Activated CD4-positive, alpha-beta memory T cell treated with anti-CD3 and anti-CD28 coated beads for 36 hours (primary cell): ENCODE measurements around the gene UBE2R2. TPM values are rescaled to one million over a fixed set of nuclear protein-coding genes. Genes with fewer than 3 reads are reported as not detected.

Experiments
- CTCF ChIA-PET: fragments of 350-600 bp; sonication (Branson Sonifier 250); formaldehyde crosslinking; loops from one replicate; lab custom pipeline; 2021; ENCODE audit warnings: antibody characterized with exemption, inconsistent platforms; lab: Charles Lee
- POLR2A ChIA-PET: fragments of 350-600 bp; sonication (Branson Sonifier 250); formaldehyde crosslinking; loops from one replicate; lab custom pipeline; 2021; ENCODE audit warnings: antibody characterized with exemption; lab: Charles Lee
- DNase-seq: peaks from one replicate; pipeline ENCODE4 v3.0.0-alpha.2; 2020
- H3K27ac Mint-ChIP-seq: one replicate; pipeline ENCODE4 v1.8.0; 2021; ENCODE audit warnings: mixed read lengths
- H3K27me3 Mint-ChIP-seq: one replicate; pipeline ENCODE4 v1.8.0; 2021; ENCODE audit warnings: mixed read lengths
- H3K36me3 Mint-ChIP-seq: one replicate; pipeline ENCODE4 v1.8.0; 2021; ENCODE audit warnings: mixed read lengths
- H3K4me1 Mint-ChIP-seq: one replicate; pipeline ENCODE4 v1.8.0; 2021; ENCODE audit warnings: low read depth, mixed read lengths
- H3K4me3 Mint-ChIP-seq: one replicate; pipeline ENCODE4 v1.8.0; 2021; ENCODE audit warnings: mild to moderate bottlenecking, mixed read lengths
- H3K9me3 Mint-ChIP-seq: one replicate; pipeline ENCODE4 v1.8.0; 2021; ENCODE audit warnings: mixed read lengths
- intact Hi-C: fragments of 100-400 bp; cut with micrococcal nuclease; formaldehyde crosslinking; loops from one replicate; pipeline ENCODE4 v1.15.1; 2023
- total RNA-seq, 2 experiments: library from RNA; stranded (reverse); gene quantifications; one replicate each; pipeline ENCODE4 v1.2.3, GENCODE V29; 2021

UBE2R2 gene
- total RNA-seq, 2 experiments from 2014 or later: 42.3 to 43.9 TPM

DNA sequence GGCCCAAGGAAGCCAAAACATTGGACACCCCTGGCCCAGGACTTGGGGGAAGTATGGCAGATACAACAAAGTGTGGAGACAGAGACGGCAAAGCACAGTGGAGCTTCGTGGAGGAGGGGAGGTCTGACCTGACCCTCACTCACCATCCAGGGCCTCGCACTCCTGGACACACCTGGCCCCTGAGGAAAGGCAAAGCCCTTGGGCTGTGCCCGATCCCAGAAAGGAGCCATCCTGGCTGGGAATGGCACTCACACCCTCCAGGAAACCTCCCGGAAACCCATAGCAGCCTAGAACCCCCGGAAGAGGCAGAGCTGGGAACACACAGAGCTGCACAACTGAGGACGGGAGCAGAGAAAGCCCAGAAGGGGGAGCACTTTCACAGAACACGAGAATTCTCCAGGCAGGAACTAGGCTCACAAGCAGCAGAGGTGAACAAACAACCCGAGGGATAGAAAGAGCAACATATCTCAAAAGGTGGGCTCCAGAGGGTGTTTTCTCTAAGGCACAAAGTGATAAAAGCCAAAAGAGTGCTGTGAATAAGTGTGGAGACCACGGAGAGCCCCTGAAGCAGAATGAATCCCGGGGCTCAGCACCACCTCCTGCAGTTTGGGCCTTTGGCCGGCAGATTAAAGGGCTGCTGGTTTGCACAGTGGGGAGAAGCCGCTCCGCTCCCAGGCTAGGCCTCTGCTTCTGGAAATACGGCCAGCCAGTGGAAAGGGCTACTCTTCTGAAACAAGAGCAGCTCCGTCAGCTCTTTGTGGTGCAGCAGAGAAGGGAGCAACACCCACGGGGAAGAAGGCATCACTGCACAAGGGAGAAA is 108.2 kb downstream of the UBE2R2 start:
- H3K4me3 Mint-ChIP-seq: no peak overlapping the region
- H3K9me3 Mint-ChIP-seq: no peaks in the 10 kb centered on the region
- H3K27me3 Mint-ChIP-seq: no peaks in the 10 kb centered on the region
- POLR2A ChIA-PET: interaction anchor here (0.6 to 1.4 kb wide), 3 partner anchors 14 to 123 kb away, joined by 3 to 4 read pairs (median 3); partner anchors contain the start of gene UBAP2
- peaks cover 32% of the 10 kb centered on the region for H3K36me3 Mint-ChIP-seq
- no peak overlapping the region for H3K27ac Mint-ChIP-seq
- H3K4me1 Mint-ChIP-seq: no peaks in the 10 kb centered on the region
- peak; percentile 35 for DNase-seq
- intact Hi-C loops: loop anchor here (5.0 kb wide), 1 partner anchor 113 kb away; no protein-coding TSS in a partner anchor
- CTCF ChIA-PET: interaction anchor here (0.9 to 3.5 kb wide), 6 partner anchors 11 to 148 kb away, joined by 3 to 19 read pairs (median 5); no protein-coding TSS in a partner anchor

DNA sequence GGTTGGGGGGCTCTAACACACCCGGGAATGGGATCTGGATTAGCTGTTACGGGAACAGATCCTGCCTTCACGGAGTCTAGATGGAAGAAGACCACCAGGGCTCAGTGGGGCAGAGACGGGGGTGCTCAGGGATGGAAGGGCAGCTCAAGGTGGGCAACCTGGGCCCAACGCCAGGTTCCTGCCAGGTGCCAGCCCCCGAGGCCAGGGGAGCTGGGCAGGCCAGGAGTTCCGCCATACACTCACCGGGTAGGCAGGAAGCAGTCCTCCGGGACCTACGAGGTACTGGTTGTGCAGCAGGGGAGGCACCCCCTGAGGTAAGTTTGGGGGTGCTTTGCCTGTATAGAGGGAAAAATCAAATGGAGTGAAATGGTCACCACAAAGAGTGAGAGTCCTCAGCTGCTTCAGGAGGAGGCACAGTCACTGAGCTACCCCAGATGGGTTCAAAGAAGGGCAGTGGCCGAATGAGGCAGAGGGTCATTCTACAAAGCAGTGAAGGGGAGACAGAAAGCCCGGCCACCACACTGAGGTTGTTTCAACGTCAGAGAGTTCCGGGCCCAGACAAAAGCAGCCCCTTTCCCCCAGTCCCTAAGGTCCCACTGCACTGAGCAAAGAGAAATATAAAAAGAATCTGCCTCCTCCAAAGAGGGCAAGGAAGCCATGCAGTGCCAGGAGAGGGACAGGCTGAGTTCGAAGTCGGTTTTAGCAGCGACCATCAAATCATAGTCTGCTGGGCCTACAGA is 110.0 kb downstream of the UBE2R2 start:
- no peaks in the 10 kb centered on the region for H3K27me3 Mint-ChIP-seq
- ChIA-PET POLR2A (no interaction called here), CTCF (interaction anchor here (0.8 to 3.5 kb wide), 3 partner anchors 113 to 303 kb away, joined by 3 to 19 read pairs (median 15); no protein-coding TSS in a partner anchor)
- H3K4me1 Mint-ChIP-seq: no peaks in the 10 kb centered on the region
- peaks cover 39% of the 10 kb centered on the region for H3K36me3 Mint-ChIP-seq
- no peak overlapping the region for H3K4me3 Mint-ChIP-seq
- intact Hi-C loops: no loop called here
- no peaks in the 10 kb centered on the region for H3K9me3 Mint-ChIP-seq
- H3K27ac Mint-ChIP-seq: no peak overlapping the region
- DNase-seq: no peak

DNA sequence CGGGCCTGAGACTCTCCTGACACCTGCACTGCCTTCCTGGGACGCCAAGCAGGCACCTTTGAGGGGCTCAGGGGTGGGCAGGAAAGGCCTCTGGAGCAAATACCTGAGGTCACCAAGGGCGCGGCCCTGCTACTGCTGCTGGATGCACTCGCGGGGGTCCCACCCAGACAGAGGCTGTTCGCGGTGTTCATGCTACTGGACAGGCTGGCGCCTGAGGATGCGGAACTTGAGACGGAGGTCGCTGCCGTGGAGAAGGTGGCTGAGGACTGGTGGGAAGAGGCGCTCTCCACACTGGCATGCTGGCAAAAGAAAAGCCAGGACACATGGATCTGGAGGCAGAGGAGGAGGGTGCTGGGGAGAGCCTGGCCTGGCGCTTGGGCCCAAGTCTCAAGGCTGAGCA is 110.7 kb downstream of the UBE2R2 start:
- ChIA-PET CTCF (no interaction called here), POLR2A (no interaction called here)
- H3K4me3 Mint-ChIP-seq: no peak overlapping the region
- intact Hi-C loops: no loop called here
- no peak for DNase-seq
- no peak overlapping the region for H3K27ac Mint-ChIP-seq
- H3K4me1 Mint-ChIP-seq: no peaks in the 10 kb centered on the region
- no peaks in the 10 kb centered on the region for H3K27me3 Mint-ChIP-seq
- H3K9me3 Mint-ChIP-seq: no peaks in the 10 kb centered on the region
- H3K36me3 Mint-ChIP-seq: peaks cover 44% of the 10 kb centered on the region

DNA sequence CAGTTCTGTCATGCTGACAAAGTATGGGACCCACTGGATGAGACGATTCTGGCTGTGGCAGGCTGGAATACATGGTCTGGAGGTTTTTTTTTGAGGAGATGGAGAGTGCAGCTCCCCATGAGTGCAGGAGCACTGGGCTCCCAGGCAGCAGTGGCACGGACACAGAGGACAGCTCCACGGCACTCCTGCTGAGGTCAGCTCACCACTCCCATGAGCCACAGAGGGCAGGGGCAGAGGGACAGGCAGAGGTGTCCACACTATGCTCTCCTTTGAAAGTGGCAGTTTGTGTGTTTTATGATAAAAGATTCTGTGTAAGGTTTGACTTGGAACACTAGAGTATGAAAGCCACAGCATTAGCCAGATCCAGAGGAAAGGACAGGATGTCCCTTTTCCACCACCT is 114.4 kb downstream of the UBE2R2 start:
- Mint-ChIP-seq H3K4me1 (no peaks in the 10 kb centered on the region), H3K27me3 (no peaks in the 10 kb centered on the region), H3K9me3 (no peaks in the 10 kb centered on the region), H3K36me3 (peaks cover 48% of the 10 kb centered on the region), H3K27ac (no peak overlapping the region), H3K4me3 (no peak overlapping the region)
- ChIA-PET CTCF (interaction anchor here (0.6 kb wide), 1 partner anchor 41 kb away, joined by 3 read pairs; no protein-coding TSS in a partner anchor), POLR2A (no interaction called here)
- intact Hi-C loops: no loop called here
- DNase-seq: no peak

DNA sequence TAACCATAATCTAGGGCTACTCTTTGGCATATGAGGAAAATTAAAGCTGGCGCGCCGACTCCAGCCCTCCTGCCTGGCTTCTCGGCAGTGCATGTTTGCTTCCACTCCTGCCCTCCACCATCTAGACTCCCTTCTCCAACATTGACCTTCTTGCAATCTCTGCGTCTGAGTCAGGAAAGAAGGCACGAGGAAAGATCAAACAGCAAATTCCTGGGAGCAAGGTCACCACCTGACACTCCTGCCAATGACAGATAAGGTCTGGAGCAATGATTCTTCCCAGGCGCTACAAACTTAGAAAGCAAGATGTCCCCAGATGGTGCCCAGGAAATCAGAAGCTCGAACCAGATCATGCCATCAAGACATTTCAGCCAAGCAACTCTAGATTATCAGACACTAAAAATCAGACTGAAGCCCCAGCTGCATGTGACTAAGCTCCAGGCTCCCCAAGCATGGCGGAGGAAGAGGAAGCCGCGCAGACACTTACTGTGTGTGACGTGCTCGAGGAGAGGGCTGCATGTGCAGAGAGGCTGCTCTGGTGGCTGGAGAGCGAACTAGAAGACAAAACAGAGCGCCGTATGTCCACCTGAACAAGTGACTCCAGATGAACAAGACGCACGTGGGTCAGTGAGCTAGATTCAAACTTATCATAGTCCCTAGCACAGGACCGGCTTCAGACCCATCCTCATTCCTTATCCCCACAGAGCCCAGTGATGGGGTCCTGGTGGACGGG is 115.3 kb downstream of the UBE2R2 start:
- no peak for DNase-seq
- CTCF ChIA-PET: no interaction called here
- intact Hi-C loops: no loop called here
- no peak overlapping the region for H3K27ac Mint-ChIP-seq
- no peaks in the 10 kb centered on the region for H3K27me3 Mint-ChIP-seq
- peaks cover 47% of the 10 kb centered on the region for H3K36me3 Mint-ChIP-seq
- H3K4me1 Mint-ChIP-seq: no peaks in the 10 kb centered on the region
- no peaks in the 10 kb centered on the region for H3K9me3 Mint-ChIP-seq
- POLR2A ChIA-PET: interaction anchor here (0.7 kb wide), 1 partner anchor 23 kb away, joined by 3 read pairs; no protein-coding TSS in a partner anchor
- no peak overlapping the region for H3K4me3 Mint-ChIP-seq

DNA sequence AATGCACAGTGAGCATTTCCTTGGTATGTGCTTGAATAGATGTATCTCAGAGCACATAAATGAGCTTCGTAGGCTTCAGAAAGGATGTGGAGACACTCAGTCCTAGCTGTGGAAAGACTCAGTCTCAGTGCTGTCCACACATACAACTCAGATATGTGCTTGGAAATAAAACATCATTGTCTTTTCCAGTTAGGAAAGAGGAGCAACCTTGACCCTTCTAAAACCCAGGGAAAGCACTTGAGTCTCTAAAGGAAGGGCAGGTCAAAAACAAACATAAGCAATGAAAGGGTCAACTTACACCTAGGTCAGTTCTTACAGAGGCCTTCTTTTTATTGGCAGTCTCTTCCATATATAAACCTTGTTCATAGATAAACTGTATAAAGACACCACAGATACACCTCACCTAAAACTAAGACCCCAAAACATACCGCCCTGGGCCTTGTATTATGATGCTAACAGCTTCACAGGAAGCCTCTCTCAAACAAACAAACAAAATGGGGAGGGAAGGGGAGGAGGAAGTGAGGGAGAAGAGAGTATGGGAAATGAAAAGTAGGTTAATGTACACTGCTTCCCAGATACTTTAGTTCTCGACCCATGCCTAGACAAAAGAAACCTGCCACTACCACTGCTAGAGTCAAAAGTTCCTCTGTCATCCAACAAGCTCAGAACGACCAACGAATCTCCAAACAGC is 117.4 kb downstream of the UBE2R2 start:
- Mint-ChIP-seq H3K4me3 (no peak overlapping the region), H3K27ac (no peak overlapping the region), H3K9me3 (no peaks in the 10 kb centered on the region), H3K4me1 (no peaks in the 10 kb centered on the region), H3K36me3 (peaks cover 43% of the 10 kb centered on the region), H3K27me3 (no peaks in the 10 kb centered on the region)
- intact Hi-C loops: no loop called here
- ChIA-PET CTCF (no interaction called here), POLR2A (no interaction called here)
- no peak for DNase-seq

DNA sequence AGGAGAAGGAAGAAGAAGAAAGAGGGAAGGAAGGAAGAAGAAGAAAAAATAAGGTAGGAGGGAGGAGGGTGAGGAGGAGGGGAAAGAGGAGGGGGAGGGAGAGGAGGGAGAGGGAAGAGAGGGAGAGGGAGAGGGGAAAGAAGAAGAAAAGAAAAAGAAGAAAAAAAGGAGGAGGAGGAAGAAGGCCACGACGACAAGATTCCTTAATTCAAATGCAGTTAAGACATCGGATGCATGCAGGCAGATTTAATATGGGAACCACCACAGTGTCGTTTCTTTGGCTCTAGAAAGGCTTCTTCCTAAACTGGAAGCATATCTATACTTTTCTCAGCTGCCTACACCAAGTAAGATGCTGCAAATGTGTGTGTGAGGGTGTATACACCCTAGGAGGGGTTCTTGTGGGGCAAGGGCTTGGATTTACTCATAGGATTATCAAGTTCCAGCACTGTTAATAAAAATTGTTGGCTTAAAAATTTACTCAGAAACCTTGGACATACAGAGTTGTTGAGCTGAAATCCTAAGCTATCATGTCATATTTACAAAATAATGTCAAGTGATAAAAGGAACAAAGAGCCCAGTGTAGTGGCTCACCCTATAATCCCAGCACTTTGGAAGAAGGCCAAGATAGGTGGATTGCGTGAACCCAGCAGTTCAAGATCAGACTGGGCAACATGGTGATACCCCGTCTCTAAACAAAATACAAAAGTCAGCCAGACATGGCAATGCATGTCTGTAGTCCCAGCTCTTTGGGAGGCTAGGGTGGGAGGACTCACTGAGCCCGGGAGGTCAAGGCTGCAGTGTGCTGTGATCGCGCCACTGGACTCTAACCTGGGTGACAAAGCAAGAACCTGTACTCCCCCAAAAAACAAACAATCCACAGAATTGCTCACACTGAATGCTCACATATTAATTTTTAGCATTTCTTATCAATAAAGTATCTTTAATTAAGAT is 123.2 kb downstream of the UBE2R2 start:
- H3K27ac Mint-ChIP-seq: no peak overlapping the region
- H3K36me3 Mint-ChIP-seq: peaks cover 31% of the 10 kb centered on the region

DNA sequence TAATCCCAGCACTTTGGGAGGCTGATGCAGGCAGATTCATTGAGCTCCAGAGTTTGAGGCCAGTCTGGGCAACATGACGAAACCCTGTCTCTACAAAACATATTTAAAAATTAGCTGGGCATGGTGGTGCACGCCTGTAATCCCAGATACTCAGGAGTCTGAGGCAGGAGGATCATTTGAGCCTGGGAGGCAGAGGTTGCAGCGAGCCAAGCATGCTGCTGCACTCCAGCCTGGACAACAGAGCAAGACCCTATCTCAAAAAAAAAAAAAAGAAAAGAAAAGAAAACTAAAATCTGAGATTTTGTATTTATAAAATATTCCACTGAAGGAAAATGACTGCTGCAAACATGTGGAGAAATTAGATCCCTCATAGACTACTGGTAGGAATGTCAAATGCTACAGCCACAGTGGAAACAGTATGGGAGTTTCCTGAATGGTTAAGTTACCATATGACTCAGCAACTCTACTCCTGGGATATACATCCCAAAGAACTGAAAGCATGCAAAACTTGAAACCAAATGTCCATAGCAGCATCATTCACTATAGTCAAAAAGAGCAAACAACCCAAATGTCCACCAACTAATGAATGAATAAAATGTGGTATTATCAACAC is 125.6 kb downstream of the UBE2R2 start:
- peaks cover 31% of the 10 kb centered on the region for H3K36me3 Mint-ChIP-seq
- no peak overlapping the region for H3K27ac Mint-ChIP-seq
- H3K9me3 Mint-ChIP-seq: no peaks in the 10 kb centered on the region
- H3K27me3 Mint-ChIP-seq: no peaks in the 10 kb centered on the region
- intact Hi-C loops: no loop called here
- H3K4me1 Mint-ChIP-seq: no peaks in the 10 kb centered on the region
- no peak for DNase-seq
- POLR2A ChIA-PET: no interaction called here
- CTCF ChIA-PET: no interaction called here
- no peak overlapping the region for H3K4me3 Mint-ChIP-seq

More for the DNA sequence above, 123.2 kb downstream of the UBE2R2 start:
- no peak for DNase-seq
- Mint-ChIP-seq H3K27me3 (no peaks in the 10 kb centered on the region), H3K4me1 (no peaks in the 10 kb centered on the region), H3K4me3 (no peak overlapping the region), H3K9me3 (no peaks in the 10 kb centered on the region)
- POLR2A ChIA-PET: no interaction called here
- CTCF ChIA-PET: no interaction called here
- intact Hi-C loops: no loop called here

DNA sequence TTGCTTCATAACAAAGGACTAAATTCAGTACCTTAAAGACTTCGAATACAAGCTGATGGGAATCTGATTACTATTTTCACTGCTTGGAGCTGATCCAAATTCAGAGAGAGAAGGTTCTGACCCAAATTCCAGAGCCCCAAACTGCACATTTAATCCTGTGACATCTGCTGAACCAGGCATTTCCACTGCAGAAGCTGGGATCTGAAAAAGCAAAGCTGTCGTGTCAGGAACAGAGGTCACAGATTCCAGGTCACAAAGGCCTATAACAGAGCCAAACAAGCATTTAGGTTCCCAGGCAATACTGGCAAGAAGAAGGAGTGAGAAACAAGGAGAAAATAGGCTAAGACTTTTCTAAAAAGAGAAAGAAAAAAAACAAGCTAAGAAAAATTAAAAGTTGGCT is 126.4 kb downstream of the UBE2R2 start:
- no peak overlapping the region for H3K27ac Mint-ChIP-seq
- POLR2A ChIA-PET: no interaction called here
- H3K27me3 Mint-ChIP-seq: no peaks in the 10 kb centered on the region
- CTCF ChIA-PET: no interaction called here
- no peaks in the 10 kb centered on the region for H3K4me1 Mint-ChIP-seq
- no peaks in the 10 kb centered on the region for H3K9me3 Mint-ChIP-seq
- H3K36me3 Mint-ChIP-seq: peaks cover 37% of the 10 kb centered on the region
- H3K4me3 Mint-ChIP-seq: no peak overlapping the region
- no peak for DNase-seq
- intact Hi-C loops: no loop called here

DNA sequence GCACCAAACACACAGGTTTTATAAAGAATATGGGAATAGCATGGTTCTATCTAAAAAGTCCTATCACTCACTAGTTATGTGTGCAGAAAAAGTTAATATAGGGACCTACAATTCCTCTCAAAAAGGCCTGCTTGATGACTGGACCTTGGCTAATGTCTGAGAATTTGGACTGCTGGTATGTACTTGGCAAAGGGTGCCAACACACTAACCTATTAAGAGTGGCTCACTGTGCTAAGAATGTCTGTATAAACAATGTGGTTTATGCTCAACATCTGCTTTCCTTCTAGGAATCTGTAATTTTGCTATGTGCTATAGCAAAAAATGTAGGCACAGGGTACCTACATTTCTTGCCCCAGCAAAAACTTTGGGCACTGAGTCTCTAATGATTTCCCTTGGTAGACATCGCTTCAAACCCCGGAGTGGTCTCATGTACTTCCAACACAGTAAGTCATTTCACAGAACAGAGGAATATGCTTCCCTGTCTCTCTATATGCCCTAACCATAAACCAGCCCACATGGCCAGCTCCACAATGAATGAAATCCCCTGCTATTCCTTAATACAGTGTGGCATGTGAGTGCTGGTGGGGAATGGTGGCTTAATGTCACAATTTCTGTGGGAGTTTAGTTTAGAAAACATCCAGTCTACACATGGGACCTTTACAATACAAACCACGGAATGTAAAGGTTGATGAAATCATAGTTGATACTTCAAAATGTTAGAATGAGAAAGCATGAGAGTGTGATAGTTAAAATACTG is 130.0 kb downstream of the UBE2R2 start:
- ChIA-PET CTCF (no interaction called here), POLR2A (no interaction called here)
- intact Hi-C loops: no loop called here
- H3K36me3 Mint-ChIP-seq: peaks cover 33% of the 10 kb centered on the region
- no peaks in the 10 kb centered on the region for H3K4me1 Mint-ChIP-seq
- H3K9me3 Mint-ChIP-seq: no peaks in the 10 kb centered on the region
- no peak for DNase-seq
- no peak overlapping the region for H3K4me3 Mint-ChIP-seq
- no peak overlapping the region for H3K27ac Mint-ChIP-seq
- no peaks in the 10 kb centered on the region for H3K27me3 Mint-ChIP-seq
